Measurements from ENCODE around the gene AGMO. TPM values are rescaled to one million over a fixed set of nuclear protein-coding genes. Genes with fewer than 3 reads are reported as not detected.

The AGMO gene
- total and polyA plus RNA-seq, 2 of the 8 experiments (the other 6 are each of a cell fraction or from before 2014, with no cell fraction given): 0.22 to 0.45 TPM

- H3K18ac ChIP-seq (ENCODE audit: extremely low read depth, low read length): no peak overlapping the region
- no peak overlapping the region for H3K4ac ChIP-seq (replicated peaks; ENCODE audit: insufficient read length, low read depth, low read length)
- ChIA-PET CTCF (ENCODE audit: partially characterized antibody) (no interaction called here), POLR2A (ENCODE audit: partially characterized antibody) (no interaction called here)
- H4K91ac ChIP-seq (replicated peaks; ENCODE audit: insufficient read length, low read length): no peak overlapping the region
- no peaks in the 10 kb centered on the region for H3K79me1 ChIP-seq (ENCODE audit: low read depth, low read length)
- no peak overlapping the region for H2BK120ac ChIP-seq (replicated peaks; ENCODE audit: low read depth, low read length)
- no peaks in the 10 kb centered on the region for H3K79me2 ChIP-seq (ENCODE audit: control insufficient read depth in 1 of 2, insufficient read depth in 2 of 2, low read length in 2 of 2)
- no peaks in the 10 kb centered on the region for H3K36me3 ChIP-seq (ENCODE audit: control insufficient read depth in 2 of 4, insufficient read depth in 4 of 4, low read length in 3 of 4)
- DNase-seq (ENCODE audit: low read depth in 1 of 2, low spot score in 2 of 2) (no peak), FAIRE-seq (no peak)
- TF ChIP-seq POLR2AphosphoS5 (IDR thresholded peaks at IDR 0.05; ENCODE audit: low read depth, low read length) (no peak), MAX (IDR thresholded peaks at IDR 0.05) (no peak), CBX8 (IDR thresholded peaks at IDR 0.05; ENCODE audit: borderline replicate concordance, low read depth, low read length) (no peak), TAF7 (optimal IDR thresholded peaks at IDR 0.05; ENCODE audit: borderline replicate concordance, low read depth, low read length) (no peak), JUN (IDR thresholded peaks at IDR 0.05; ENCODE audit: low read depth, low read length) (no peak), BACH1 (IDR thresholded peaks at IDR 0.05; ENCODE audit: low read length) (no peak)
- H4K20me1 ChIP-seq (replicated peaks in 1 of 2; ENCODE audit: control insufficient read depth in 1 of 2, insufficient read depth in 2 of 2, low read length in 2 of 2): no peaks in the 10 kb centered on the region
- no peaks in the 10 kb centered on the region for H3K9me3 ChIP-seq (ENCODE audit: insufficient read depth in 2 of 2, low read depth in 1 of 2, low read length in 1 of 2)
- H3K27me3 ChIP-seq (replicated peaks in 1 of 4; ENCODE audit: control insufficient read depth in 3 of 4, extremely low read depth in 1 of 4, insufficient read depth in 3 of 4, low read length in 3 of 4): no peaks in the 10 kb centered on the region
- no peak overlapping the region for H2BK12ac ChIP-seq (ENCODE audit: low read depth, low read length)
- no peak overlapping the region for H2AK5ac ChIP-seq (ENCODE audit: low read depth, low read length)
- H4K8ac ChIP-seq (ENCODE audit: extremely low read depth, insufficient read depth, low read length): no peak overlapping the region
- H2BK15ac ChIP-seq (ENCODE audit: low read length): no peak overlapping the region
- H3K4me2 ChIP-seq (ENCODE audit: insufficient read depth in 1 of 2, low read depth in 2 of 2, low read length in 2 of 2): no peak overlapping the region
- no peak overlapping the region for H2AFZ ChIP-seq (ENCODE audit: low read length)
- H2BK5ac ChIP-seq (ENCODE audit: low read depth, low read length): no peak overlapping the region
- no peak overlapping the region for H3K56ac ChIP-seq (replicated peaks; ENCODE audit: insufficient read length, low read depth, low read length)
- no peak overlapping the region for H4K5ac ChIP-seq (ENCODE audit: insufficient read length, low read depth, low read length)
- whole genome bisulfite sequencing, 2 experiments (ENCODE audit: extremely low coverage in 1 of 2, insufficient coverage in 1 of 2, insufficient read length in 1 of 2, insufficient replicate concordance in 2 of 2, low coverage in 1 of 2, low lambda C conversion rate in 2 of 2, missing lambda C conversion rate in 1 of 2): 88% methylated on average over 5 of the region's 5 CpGs; no CpG with 5 or more reads in 1 of the 2 experiments
- H3K9ac ChIP-seq (replicated peaks in 1 of 4; ENCODE audit: extremely low read depth in 1 of 4, low read depth in 3 of 4, low read length in 3 of 4): no peak overlapping the region
- H3K14ac ChIP-seq (ENCODE audit: insufficient read length): no peak overlapping the region
- no peak overlapping the region for H3K27ac ChIP-seq (ENCODE audit: low read depth, low read length)
- H3K4me1 ChIP-seq (replicated peaks in 1 of 4; ENCODE audit: control insufficient read depth in 3 of 4, insufficient read depth in 4 of 4, low read length in 3 of 4): no peaks in the 10 kb centered on the region
- no peak overlapping the region for H3K4me3 ChIP-seq (ENCODE audit: extremely low read depth in 1 of 4, insufficient read depth in 2 of 4, low read depth in 3 of 4, low read length in 4 of 4)
- no peaks in the 10 kb centered on the region for H3K23me2 ChIP-seq (ENCODE audit: low read depth, low read length)
- H3K23ac ChIP-seq (ENCODE audit: insufficient read length): no peak overlapping the region
- H2BK20ac ChIP-seq (ENCODE audit: low read length): no peak overlapping the region
Observed at GRCh38 chr7:15485998-15486397, 75.8 kb downstream of the AGMO start.
